Measurements from ENCODE around the gene SAMD11.

DNA sequence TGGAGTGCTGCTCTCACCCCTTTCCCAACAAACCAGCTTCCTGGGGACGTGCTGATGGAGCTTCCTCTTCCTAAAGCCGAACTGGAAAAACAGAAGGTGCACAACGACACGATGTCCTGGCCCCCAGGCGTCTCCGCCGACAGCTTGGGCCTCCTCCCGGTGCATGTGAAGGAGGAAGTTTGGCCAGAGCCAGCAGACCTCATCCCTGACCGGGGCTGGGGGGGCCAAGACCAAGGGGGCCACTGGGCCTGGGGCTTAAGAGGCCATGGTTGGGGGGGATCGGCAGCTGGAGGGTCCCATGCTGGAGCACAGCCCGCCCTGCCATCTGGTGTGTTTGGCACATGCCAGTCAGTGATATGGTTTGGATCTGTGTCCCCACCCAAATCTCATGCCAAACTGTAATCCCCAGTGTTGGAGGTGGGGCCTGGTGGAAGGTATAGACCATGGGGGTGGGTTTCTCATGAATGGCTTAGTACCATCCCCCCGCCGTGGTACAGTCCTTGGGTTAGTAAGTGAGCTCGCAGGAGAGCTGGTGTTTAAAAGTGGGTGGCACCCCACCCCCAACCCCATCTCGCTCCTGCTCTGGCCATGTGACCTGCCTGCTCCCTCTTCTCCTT, 69.8 kb downstream of the SAMD11 start:
- TF ChIP-seq, protein P1, sequence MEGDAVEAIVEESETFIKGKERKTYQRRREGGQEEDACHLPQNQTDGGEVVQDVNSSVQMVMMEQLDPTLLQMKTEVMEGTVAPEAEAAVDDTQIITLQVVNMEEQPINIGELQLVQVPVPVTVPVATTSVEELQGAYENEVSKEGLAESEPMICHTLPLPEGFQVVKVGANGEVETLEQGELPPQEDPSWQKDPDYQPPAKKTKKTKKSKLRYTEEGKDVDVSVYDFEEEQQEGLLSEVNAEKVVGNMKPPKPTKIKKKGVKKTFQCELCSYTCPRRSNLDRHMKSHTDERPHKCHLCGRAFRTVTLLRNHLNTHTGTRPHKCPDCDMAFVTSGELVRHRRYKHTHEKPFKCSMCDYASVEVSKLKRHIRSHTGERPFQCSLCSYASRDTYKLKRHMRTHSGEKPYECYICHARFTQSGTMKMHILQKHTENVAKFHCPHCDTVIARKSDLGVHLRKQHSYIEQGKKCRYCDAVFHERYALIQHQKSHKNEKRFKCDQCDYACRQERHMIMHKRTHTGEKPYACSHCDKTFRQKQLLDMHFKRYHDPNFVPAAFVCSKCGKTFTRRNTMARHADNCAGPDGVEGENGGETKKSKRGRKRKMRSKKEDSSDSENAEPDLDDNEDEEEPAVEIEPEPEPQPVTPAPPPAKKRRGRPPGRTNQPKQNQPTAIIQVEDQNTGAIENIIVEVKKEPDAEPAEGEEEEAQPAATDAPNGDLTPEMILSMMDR (IDR thresholded peaks at IDR 0.05) = no peak
- no peak for TF ChIP-seq POLR2A (IDR thresholded peaks at IDR 0.05)

Measured in prostate gland (tissue), 2 donors.